Nephron progenitor cell (in vitro differentiated cells): ENCODE data around the gene AHDC1.

Source experiments
- DNase-seq: peaks from one replicate; pipeline ENCODE4 v3.0.0; 2021
- H3K27ac Mint-ChIP-seq: 2 replicates; pipeline ENCODE4 v1.8.0; 2021; ENCODE audit warnings: mild to moderate bottlenecking, moderate library complexity, mixed read lengths
- H3K27me3 Mint-ChIP-seq: 2 replicates; pipeline ENCODE4 v1.8.0; 2021; ENCODE audit warnings: mild to moderate bottlenecking, low read depth, mixed read lengths; ENCODE audit not compliant: poor library complexity
- H3K36me3 Mint-ChIP-seq: 2 replicates; pipeline ENCODE4 v1.8.0; 2021; ENCODE audit warnings: low read depth, mixed read lengths
- H3K4me1 Mint-ChIP-seq: 2 replicates; pipeline ENCODE4 v1.8.0; 2021; ENCODE audit warnings: mixed read lengths
- H3K4me3 Mint-ChIP-seq: 2 replicates; pipeline ENCODE4 v1.8.0; 2021; ENCODE audit warnings: mild to moderate bottlenecking, moderate library complexity, mixed read lengths
- H3K9me3 Mint-ChIP-seq: 2 replicates; pipeline ENCODE4 v1.8.0; 2021; ENCODE audit warnings: mild to moderate bottlenecking, moderate library complexity, mixed read lengths
- CTCF ChIP-seq: fragments of 200-600 bp; sonication (generic); IDR thresholded peaks from 2 replicates; pipeline ENCODE4 v1.5.0; 2021; ENCODE audit warnings: antibody characterized with exemption

AHDC1 gene

GRCh38 chr1:27527223-27527889 is 76.6 kb downstream of the AHDC1 start:
- Mint-ChIP-seq H3K4me3 (peak overlapping the region; percentile 88), H3K27me3 (peaks cover 8% of the 10 kb centered on the region), H3K36me3 (peaks cover 8% of the 10 kb centered on the region), H3K27ac (peak overlapping the region; percentile 97), H3K9me3 (no peaks in the 10 kb centered on the region), H3K4me1 (peaks cover 82% of the 10 kb centered on the region)
- peak; percentile 66 for DNase-seq
- no peak for TF ChIP-seq CTCF

- TF ChIP-seq CTCF: no peak
- Mint-ChIP-seq H3K36me3 (peaks cover 2% of the 10 kb centered on the region), H3K27me3 (peaks cover 8% of the 10 kb centered on the region), H3K27ac (peak overlapping the region; percentile 97), H3K9me3 (no peaks in the 10 kb centered on the region), H3K4me1 (peaks cover 82% of the 10 kb centered on the region), H3K4me3 (peak overlapping the region; percentile 88)
- DNase-seq: no peak
Observed at GRCh38 chr1:27526569-27527222, 77.2 kb downstream of the AHDC1 start.

- Mint-ChIP-seq H3K27me3 (peaks cover 8% of the 10 kb centered on the region), H3K4me1 (peaks cover 92% of the 10 kb centered on the region), H3K36me3 (no peaks in the 10 kb centered on the region), H3K9me3 (no peaks in the 10 kb centered on the region), H3K4me3 (peak overlapping the region; percentile 88), H3K27ac (peak overlapping the region; percentile 97)
- TF ChIP-seq CTCF: no peak
- DNase-seq: peak; percentile 66
Observed at GRCh38 chr1:27525296-27526272, 78.4 kb downstream of the AHDC1 start.

GRCh38 chr1:27523337-27524020 is 80.5 kb downstream of the AHDC1 start:
- Mint-ChIP-seq H3K27ac (peak overlapping the region; percentile 74), H3K36me3 (no peaks in the 10 kb centered on the region), H3K4me1 (peaks cover 90% of the 10 kb centered on the region), H3K9me3 (no peaks in the 10 kb centered on the region), H3K27me3 (peaks cover 4% of the 10 kb centered on the region), H3K4me3 (peak overlapping the region; percentile 13)
- no peak for DNase-seq
- no peak for TF ChIP-seq CTCF

GRCh38 chr1:27522432-27523336 is 81.3 kb downstream of the AHDC1 start:
- DNase-seq: peak; percentile 46
- Mint-ChIP-seq H3K36me3 (no peaks in the 10 kb centered on the region), H3K27ac (peak overlapping the region; percentile 93), H3K27me3 (peaks cover 4% of the 10 kb centered on the region), H3K4me3 (peak overlapping the region; percentile 11), H3K4me1 (peaks cover 94% of the 10 kb centered on the region), H3K9me3 (no peaks in the 10 kb centered on the region)
- no peak for TF ChIP-seq CTCF
